Renal cortical epithelial cell (primary cell): ENCODE data around the gene SEZ6. TPM values are rescaled to one million over a fixed set of nuclear protein-coding genes. Genes with fewer than 3 reads are reported as not detected.

Source experiments
- DNase-seq: peaks from one replicate; pipeline ENCODE4 v3.0.0-alpha.2; 2011; ENCODE audit warnings: low read depth
- total RNA-seq: library from RNA; depleted of rRNA; stranded (reverse); fragments of >200 nt; gene quantifications from 2 replicates; pipeline ENCODE4 v1.2.3, GENCODE V29; 2014

Gene SEZ6
- total RNA-seq, 1 donor from 2014 or later, result not detected

DNA sequence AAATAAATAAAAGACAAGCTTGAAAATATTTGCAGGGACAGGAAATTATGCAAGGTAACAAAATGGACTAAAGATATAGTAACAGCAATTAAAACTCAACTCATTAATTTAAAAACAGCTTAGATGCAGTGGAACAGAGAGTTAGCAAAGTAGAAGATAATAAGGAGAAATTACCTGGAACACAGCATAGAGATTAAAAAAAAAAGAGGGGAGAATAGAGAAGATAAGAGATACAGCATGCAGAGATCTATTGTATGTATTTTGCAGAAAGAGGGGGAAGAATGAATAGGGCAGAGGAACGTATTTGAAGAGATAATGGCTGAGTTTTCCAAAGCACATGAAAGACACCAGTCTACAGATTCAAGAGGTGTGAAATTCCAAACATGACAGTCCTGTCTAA is 28.7 kb upstream of the SEZ6 start:
- no peak for DNase-seq

DNA sequence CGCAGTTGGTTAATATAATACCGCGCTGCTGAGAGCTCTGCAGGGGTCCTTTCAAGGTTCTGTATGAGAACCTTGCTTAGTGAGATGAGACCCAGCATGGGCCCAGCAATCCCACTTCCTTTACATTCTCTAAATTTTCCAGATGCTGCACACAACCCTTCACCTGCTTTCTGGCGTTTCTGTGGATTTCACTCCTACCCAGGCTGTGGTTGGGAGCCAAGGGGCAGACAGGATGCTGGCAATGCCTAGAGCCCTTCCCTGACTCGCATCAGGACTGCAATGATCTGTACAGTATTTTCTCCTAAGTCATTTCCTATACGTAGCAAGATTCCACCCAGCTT is 27.0 kb upstream of the SEZ6 start:
- no peak for DNase-seq

DNA sequence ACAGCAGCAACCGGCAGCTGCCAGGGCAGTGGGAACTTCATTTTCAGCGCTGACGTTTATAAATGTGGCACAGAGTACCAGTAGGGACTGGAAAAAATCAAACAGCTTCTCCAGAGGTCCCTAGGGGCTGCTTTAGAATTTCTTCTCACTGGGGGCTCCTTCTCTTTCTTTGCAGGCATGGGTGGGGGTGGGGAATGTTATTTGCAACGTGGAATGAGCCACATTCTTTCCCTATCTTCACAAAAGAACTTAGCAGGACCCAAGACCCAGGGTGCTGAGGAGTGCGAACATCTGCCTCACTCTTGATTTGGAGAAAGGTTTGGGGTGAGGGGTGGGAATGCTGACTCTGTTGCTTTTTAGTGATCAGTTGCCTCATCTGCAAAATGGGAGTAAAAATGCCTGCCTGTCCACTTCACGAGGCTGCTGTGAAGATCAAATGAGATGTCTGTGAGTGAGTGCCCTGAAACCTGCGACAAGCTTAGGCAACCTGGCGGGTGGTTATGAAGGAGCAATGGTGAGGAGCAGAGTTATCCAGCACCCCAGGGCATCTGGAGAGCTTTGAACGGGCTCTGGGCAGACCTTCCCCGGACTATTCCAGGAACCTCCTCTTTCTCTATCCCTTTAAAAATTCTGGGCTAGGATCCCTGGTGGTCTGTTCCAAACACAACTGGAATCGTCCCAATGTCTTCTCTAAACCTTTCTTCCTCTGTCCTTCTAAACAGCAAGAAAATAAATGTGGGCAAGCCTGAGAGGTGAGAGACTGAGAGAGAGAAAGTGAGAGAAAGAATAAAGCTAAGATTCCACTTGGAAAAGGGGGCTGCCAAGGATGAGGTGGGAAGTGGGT is 26.4 kb upstream of the SEZ6 start:
- DNase-seq, result no peak

DNA sequence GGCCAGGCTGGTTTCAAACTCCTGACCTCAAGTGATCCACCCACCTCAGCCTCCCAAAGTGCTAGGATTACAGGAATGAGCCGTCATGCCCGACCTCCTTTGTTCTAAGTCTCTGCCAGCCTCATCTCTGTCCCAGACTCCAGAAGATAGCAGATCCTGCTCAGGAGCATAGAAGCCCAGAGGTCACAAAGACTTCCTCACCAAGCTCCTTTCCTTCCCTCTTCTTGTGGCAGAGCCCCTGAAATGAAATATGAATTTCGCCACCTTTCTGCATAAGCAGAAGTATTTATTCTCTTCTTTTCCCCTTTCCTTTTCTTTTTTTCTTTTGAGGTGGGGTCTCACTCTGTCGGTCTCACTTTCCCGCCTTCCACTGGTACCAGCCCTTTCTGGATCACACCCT is 25.7 kb upstream of the SEZ6 start:
- DNase-seq, result no peak

DNA sequence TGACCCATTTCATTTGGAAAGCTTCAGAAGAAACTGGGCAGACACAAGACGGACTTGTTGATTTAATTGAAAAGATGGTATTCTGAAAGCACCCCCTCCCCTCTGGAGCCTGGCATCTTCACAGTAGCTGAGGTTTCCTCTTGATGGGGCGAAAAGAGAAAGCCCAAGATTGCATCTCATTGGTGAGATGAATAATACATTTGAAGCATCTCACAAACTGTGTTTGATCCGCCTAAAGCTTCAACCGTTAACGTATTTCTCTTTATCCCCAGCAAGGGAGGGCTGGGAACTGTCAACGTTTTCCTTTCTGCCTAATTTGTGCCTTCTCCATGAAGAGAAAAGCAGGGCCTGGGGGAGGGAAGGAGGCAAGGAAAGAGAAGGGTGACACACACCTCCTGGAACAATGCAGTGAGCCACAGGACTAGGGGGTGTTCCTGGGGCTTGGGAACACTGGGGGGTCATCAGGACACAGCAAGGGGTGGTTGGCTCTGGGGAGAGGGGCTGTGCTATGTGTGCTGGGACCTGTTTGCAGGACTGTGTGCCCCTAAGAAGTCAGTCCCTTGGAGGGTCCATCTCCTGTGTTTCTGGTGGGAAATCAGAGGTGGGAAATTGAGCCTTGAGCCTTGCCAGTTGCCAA is 18.6 kb upstream of the SEZ6 start:
- DNase-seq, result no peak

DNA sequence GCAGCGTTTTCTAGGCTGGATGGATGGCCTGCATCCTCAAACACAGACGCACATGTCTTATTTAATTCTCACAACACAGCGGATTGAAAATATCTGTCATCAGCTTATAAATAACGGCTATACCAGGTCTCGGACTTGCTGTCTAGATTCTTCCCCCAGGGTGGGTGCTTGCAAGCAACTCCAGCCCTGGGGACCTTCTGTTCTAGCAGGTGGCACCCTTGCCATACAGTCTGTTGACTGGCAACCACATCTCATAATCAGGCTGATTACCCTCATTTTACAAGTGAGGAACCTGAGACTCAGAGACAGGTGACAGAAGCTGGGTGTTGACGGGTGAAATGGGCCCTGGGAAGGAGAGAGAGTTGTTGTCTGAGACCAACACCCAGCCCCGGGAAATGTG is 16.2 kb upstream of the SEZ6 start:
- DNase-seq, result no peak

DNA sequence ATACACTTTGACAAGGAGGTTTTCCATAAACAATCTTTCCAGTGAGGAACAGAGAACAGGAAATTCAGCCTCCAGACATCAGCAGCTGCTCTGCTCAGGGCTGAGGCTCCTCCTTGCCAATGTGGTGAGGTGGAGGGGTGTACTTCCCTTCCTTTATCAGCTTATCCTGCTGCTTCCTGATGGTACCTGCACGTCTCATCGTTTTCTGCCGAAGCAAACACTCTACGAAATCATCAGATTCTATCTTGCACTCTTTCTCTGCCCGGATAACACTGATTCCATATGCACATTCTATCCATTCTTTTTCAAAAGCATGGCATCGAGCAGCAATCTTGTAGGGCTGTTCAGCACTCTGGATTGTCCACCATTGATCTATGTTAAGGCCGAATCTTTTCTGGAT is 15.4 kb upstream of the SEZ6 start:
- no peak for DNase-seq

DNA sequence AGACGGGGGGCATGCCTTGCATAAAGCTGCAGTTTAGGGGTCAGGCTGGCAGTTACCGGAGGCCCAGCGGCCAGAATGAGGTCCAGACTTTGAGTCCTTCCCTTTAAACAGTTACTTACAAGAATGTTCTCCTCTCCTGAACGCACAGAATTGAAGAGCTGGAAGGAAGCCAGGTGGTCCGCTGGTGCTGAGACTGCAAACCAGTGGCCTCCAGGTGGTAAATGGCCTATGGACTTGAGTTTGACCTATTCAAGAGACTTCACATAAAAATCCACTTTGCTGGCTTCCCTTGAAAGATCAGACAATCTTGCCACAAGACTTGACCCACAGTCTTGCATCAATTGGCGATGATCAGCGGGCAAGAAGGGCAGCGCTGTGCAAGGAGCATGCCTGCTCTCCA is 14.7 kb upstream of the SEZ6 start:
- no peak for DNase-seq

DNA sequence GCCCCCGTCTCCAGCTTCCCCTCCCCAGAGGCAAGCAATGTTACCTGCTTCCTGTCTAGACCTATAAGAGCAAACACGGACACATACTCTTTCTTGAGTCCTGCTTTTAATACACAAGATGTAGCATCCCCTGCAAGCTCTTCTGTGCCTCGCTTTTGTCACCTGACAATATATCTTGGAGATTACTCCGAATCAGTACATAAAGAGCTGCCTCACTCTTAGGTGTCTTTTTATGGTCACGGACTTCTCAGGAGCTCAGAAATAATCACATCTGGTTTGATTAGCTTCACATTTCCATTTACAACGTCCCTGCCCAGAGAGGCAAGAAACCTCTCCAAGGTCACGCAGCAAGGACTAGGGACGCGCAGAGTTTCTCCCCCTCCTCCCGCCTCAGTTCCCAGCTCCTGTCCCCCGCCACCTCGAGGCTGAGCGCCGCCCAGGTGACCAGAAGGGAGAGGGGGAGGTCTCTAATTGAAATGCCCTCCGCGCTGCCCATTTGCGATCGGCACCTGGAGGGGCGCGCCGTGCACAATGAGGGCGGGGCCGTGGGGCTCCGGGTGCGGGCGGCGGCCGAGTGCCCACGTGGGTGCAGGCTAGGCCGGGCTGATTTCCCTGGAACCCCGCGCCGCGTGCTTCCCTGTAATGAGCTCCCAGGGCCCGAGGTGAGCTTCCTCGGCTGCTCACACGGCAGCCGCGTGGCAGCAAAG is 13.8 kb upstream of the SEZ6 start:
- no peak for DNase-seq

DNA sequence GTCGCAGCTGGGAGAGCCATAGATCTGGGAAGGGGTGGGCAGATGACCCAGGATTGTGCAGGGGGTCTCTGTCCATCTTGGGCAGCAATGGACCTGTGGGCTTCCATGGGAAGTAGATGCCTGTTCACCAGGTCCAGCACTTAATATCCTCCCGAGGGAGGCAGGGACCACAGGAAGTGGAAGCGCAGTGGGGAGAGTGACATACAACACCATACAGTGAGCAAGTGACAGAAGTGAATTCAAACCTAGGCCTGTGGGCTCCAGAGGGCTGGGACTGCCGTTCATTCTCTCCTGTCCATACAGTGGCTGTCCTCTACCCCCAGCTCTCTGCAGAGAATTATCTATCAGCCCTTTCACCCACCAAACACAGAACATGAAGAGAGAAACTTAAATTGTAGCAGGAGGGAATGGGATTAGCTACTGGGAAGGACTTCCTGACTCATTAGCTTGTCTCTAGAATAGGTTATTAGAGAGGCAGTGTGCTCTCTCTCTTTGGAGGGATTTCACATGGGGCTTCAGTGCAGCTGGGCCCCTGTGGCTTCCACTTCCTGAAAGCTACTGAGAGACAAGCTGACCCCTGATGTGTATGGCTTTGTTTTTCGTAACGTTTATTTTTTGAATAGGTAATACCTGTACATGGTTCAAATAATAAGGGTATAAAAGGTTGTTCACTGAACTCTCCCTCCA is 13.1 kb upstream of the SEZ6 start:
- DNase-seq, result no peak

DNA sequence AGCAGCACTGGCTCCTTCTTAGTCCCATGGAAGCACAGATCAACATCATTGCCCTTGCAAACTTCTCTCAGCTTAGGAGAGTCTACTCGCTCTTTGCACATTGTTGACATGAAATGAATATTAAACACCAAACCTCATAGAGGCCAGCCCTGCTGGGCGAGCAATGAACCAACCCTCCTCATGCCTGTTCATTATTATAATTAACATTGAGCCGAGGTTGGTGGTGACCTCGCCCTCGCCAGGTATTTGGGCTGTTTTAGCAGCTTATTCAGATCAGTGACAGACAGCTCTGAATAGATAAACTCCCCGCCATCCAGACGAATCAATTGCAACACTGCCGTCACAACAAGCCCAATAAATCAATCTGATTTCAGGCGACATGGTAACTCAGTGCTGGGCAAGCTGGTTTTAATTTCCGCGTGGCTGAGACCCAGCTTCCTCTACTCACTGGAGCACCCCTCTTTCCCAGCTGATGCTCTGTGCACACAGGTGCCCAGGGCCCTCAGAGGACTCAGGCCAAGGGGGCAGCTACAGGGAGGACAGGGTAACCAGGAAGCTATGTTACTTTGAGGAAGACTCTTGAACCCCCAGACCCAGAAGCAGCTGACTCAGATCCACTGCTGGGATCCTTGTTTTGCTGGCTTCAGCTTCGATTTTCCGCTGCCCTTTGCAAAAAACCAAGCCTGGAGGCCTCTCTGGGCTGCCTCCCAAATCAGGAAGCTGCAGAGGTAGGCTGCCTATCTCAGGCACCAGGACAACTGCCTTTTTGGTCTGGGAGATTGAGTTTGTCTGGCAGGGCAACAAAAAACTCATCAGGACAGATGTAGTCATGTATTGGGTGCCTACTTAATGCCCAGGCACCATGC is 10.7 kb upstream of the SEZ6 start:
- DNase-seq, result no peak

DNA sequence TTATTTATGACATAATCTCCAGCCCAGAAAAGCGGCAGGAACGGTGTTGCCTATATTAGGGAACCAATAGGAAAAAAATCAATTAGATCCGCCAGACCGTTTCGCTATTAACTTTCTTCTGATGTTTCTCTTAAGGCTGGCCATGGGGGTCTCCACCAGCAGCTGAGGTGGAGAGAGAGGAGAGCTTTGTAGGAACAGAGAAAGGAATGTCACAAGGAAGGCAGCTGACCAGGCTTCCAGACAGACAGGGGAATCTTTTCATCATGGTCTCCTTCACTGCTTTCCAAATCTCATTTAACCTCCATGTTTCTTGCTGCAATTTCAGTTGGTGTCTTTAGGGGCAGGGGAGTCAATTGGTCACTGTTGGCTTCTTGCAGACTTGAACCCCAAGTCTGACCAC is 8.9 kb upstream of the SEZ6 start:
- DNase-seq, result no peak

DNA sequence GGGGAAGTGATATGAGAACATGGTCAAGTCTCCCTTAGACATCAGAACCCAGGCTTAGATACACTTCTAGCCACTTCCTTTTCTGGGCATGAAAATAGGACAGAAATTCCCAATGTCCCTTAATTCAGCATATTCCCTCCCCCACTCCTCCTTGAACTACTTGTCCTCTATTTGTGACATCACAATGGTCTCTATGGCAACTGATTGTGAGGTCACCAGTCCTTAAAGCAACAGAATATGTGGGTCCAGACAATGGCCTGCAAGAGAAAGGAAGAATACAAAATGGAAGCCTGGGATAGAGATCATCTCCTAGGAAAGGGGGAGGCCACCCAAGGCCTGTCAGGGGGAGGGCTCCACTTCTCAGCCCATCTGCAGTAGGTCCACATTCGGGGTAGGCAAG is 6.7 kb upstream of the SEZ6 start:
- no peak for DNase-seq

DNA sequence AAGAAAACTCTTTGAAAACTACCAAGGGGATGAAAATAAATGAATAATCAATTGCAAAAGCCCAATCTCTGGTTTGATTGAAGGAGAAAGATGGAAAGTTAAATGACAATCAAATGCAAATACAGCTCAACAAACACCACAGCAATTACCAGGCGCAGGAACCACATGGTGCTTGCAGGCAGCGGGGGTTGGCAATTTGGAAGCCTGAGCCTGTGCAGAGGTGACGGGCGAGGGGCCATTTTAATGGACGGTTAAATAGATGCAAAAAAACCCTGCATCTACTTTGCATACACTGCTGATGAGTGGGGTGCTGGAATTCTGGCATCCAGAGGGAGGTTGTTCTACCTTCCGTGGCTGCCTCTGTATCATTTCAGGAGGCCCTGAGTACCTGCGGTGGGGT is 4.8 kb upstream of the SEZ6 start:
- no peak for DNase-seq

DNA sequence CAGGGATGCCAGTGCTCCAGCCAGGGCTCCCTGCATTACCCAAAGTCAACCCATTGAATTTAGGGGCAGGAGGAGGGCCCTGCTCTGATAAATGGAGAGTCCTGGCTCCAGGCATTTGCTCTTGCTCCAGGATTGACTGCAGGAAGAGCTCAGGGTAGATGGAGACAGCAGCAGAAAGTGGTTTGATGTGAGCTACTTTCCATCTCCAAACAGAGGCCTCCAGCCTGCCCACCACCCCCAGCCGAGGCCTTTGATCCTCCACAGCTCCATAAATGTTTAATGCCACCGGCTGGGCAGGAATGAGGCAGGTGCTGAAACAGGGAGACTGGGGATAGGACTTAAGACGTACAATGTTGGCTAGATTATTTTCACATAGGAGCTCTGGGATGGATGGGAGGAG is 4.3 kb upstream of the SEZ6 start:
- no peak for DNase-seq

DNA sequence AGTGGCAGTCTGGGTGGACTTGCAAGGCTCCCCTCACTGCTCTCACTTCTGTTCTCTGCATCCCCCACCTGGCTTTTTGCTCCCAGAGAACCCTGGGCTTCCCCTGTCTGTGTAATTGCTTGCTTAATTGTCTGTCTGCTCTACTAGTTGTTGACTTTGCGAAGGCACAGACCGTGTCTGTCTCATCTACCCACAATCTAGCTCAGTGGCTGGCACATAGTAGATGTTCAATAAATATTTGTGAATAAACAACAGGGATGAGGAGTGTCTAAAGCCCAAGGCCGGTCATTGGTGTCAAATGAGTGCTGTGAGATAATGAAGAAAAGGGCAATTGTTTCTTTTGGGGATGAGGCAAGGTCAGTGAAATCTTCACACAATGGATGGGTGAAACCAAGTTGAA is 2.8 kb upstream of the SEZ6 start:
- no peak for DNase-seq

DNA sequence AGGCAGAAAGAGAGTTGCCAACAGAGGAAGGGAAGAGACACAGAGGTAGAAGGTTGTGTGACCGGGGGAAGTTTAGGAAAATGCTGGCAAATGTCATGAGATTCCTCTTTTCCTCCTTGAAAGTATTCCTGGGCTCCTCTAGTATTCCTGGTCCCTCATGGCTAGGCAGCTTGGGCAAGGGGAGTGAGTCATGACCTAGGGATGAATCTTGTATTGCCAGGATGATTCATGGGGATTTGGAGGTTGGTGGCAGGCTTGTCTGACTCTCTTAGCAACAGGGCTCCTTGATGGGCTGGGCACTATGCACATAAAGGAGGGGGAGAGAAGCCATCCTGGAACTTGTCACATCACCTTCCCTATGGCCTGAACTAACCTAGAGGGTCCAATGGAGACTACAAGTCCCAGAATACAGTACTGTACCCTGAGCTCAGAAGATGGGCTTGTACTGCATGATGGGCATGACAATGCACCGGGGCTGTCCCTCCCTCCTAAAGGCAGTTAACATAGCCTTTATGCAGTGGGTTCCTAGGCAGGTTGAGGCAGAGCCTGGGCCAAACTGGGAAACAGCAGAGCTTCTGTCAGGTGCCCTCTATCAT is 2.1 kb upstream of the SEZ6 start:
- peak; percentile 77 for DNase-seq

DNA sequence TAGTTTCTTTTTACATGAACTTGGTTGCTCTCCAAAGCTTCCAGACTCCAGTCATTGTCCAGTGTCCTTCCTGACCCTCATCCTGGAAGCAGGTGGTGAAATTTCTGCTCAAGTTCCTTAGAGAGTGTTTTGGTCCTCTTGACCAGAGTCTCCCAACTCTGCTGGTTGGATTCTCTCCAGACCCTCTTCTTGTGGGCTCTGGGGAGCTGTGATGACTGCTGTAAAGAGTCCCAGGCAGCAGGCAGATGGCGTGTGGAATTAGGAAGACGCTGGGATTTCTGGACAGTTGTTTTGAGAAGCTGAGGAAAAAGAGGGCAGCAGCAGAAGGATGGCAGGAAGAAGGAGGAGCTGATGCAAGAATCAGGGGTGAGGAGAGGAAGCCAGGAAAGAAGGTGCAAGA is 1.6 kb upstream of the SEZ6 start:
- DNase-seq, result no peak

DNA sequence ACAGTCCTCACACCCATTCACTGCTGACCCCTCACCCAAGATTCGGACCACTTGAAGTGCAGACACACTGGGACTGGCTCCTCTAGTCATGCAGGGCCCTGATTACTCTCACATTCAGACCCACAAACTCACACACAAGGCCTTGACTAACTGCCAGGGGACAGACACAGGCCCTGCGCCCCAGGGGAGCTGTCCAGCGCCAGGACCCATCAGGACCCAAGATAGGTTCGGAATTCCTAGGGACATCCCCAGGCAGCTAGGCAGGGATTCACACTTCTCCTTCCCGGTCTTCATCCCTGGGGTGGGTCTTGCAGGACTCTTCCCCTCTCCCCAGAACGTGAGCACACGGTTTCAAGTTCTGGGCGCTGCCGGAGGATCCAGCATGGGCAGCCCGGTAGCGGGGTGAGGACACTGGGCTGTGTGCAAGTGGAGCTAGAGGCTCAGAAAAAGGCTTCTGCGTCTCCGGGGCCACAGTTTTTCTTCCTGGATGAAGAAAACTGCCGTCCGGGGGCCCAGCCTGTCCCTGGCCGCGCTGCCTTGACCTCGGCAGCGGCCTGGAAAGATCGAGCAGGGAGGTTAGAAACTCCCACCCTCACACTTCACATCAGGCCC is 1.6 kb downstream of the SEZ6 start:
- DNase-seq, result peak; percentile 7

DNA sequence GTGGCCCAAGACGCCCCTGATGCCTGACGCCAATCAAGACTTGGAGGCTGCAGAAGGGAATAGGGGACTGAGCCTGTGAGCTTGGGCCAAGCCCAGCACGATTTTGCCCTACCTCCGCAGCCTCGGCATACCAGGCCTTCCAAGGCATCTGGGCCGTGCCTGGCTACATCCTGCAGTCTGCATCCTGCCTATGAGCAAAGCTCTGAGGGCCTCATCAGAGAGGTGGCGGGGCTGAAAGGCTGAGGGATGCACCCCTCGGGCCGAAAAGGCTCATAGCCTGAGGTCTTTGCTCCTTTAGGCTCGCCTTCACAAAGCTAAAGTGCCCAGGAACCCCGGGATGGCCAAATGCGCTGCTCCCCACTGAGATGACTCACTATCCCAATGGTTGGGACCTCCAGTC is 2.5 kb downstream of the SEZ6 start:
- no peak for DNase-seq

DNA sequence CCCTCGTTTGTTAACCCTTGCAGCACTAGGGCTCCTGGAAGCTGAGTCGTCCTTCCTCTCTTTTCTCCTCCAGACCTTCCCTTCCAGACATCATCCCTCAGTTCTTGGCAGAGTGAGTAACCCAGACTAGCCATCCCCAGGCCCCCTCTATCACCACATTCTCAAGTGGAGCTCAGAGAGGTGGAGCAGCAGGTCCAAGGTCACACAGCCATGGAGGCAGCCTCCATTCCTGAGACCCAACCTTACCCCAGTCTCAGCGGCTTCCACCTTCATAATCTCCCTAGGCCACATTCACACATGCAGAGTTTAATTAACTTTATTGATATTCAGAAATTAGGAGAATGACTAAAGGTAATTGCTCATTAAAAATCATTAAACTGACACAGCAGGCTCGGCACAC is 3.0 kb downstream of the SEZ6 start:
- no peak for DNase-seq
